OCI-LY7 (cell line): Measurements from ENCODE around the gene MAT2B. TPM values are rescaled to one million over a fixed set of nuclear protein-coding genes. Genes with fewer than 3 reads are reported as not detected.

ENCODE experiments used
- BruUV-seq: library from RNA; stranded (reverse); fragments of 400-500 nt; replicated peaks from 2 replicates; lab custom pipeline; 2021; lab: Mats Ljungman, UMichigan
- CTCF ChIA-PET: fragments of 300-600 bp; sonication (Branson Sonifier 250); formaldehyde crosslinking; loops from one replicate; lab custom pipeline; 2022; ENCODE audit warnings: antibody characterized with exemption; ENCODE audit not compliant: unreplicated experiment; lab: Charles Lee
- POLR2A ChIA-PET: fragments of 300-600 bp; sonication (Branson Sonifier 250); formaldehyde crosslinking; loops from one replicate; lab custom pipeline; 2022; ENCODE audit warnings: antibody characterized with exemption; lab: Charles Lee
- DNase-seq: peaks from one replicate; pipeline ENCODE4 v3.0.0-alpha.2; 2015; ENCODE audit warnings: low spot score
- H2AFZ ChIP-seq: fragments of 200-600 bp; sonication (generic), shearing (Covaris generic); 2 replicates; pipeline ENCODE4 v1.6.1; 2014; ENCODE audit warnings: mild to moderate bottlenecking, antibody characterized with exemption, low read length, moderate library complexity
- H3K27ac ChIP-seq: fragments of 200-600 bp; sonication (generic); 2 replicates; pipeline ENCODE4 v1.5.1; 2014; ENCODE audit warnings: mixed run types, low read depth, mild to moderate bottlenecking, moderate library complexity, low read length, inconsistent platforms; ENCODE audit not compliant: poor library complexity, severe bottlenecking
- H3K36me3 ChIP-seq: fragments of 200-600 bp; sonication (generic); 2 replicates; pipeline ENCODE4 v1.6.1; 2014; ENCODE audit warnings: mild to moderate bottlenecking, antibody characterized with exemption, low read length, moderate library complexity, mixed read lengths; ENCODE audit not compliant: insufficient read depth
- H3K4me1 ChIP-seq: fragments of 200-600 bp; sonication (generic); 2 replicates; pipeline ENCODE4 v1.5.1; 2014; ENCODE audit warnings: mild to moderate bottlenecking, low read length; ENCODE audit not compliant: insufficient read depth, poor library complexity, severe bottlenecking
- H3K4me2 ChIP-seq: fragments of 200-600 bp; sonication (generic); 2 replicates; pipeline ENCODE4 v1.6.1; 2014; ENCODE audit warnings: mild to moderate bottlenecking, low read length
- H3K4me3 ChIP-seq: fragments of 200-600 bp; sonication (generic); 2 replicates; pipeline ENCODE4 v1.5.1; 2014; ENCODE audit warnings: mild to moderate bottlenecking, low read depth, low read length; ENCODE audit not compliant: poor library complexity, severe bottlenecking
- H3K79me2 ChIP-seq: fragments of 200-600 bp; sonication (generic); 2 replicates; pipeline ENCODE4 v1.6.1; 2016; ENCODE audit warnings: low read depth, mild to moderate bottlenecking, low read length, moderate library complexity, mixed read lengths; ENCODE audit not compliant: insufficient read depth
- H3K9me2 ChIP-seq: fragments of 200-600 bp; sonication (generic); 2 replicates; pipeline ENCODE4 v1.6.1; 2016; ENCODE audit warnings: mild to moderate bottlenecking, low read length, mixed read lengths; ENCODE audit not compliant: insufficient read depth
- H3K9me3 ChIP-seq: fragments of 200-600 bp; sonication (generic); 2 replicates; pipeline ENCODE4 v1.6.1; 2014; ENCODE audit warnings: mild to moderate bottlenecking, mixed run types, low read length, mixed read lengths
- H4K20me1 ChIP-seq: fragments of 200-600 bp; sonication (generic); 2 replicates; pipeline ENCODE4 v1.6.1; 2014; ENCODE audit warnings: mild to moderate bottlenecking, antibody characterized with exemption, low read length, moderate library complexity, mixed read lengths; ENCODE audit not compliant: insufficient read depth
- CTCF ChIP-seq: fragments of 200-600 bp; sonication (generic); conservative IDR thresholded peaks from 2 replicates; pipeline ENCODE4 v1.5.1; 2014; ENCODE audit warnings: mild to moderate bottlenecking, antibody characterized with exemption, low read length, moderate library complexity, mixed read lengths
- EZH2phosphoT487 ChIP-seq: fragments of 200-600 bp; sonication (generic); IDR thresholded peaks from 2 replicates; pipeline ENCODE4 v1.6.1; 2018; ENCODE audit warnings: low read depth, borderline replicate concordance, mild to moderate bottlenecking, mixed run types, antibody characterized with exemption, low read length, moderate library complexity, mixed read lengths
- intact Hi-C: fragments of 100-400 bp; cut with micrococcal nuclease; formaldehyde crosslinking; loops from one replicate; pipeline ENCODE4 v1.10.0; 2022; ENCODE audit not compliant: unreplicated experiment
- total RNA-seq, 2 experiments: library from RNA; depleted of rRNA in 1 of 2; stranded (reverse); fragments of >200 nt in 1 of 2; shearing (Covaris generic) in 1 of 2; gene quantifications; 2 replicates each; pipeline ENCODE4 v1.2.3, GENCODE V29; 2014 to 2022

The MAT2B gene
- total RNA-seq, 2 experiments from 2014 or later = 35.0 to 52.5 TPM

GRCh38 chr5:163475411-163475810 is 30.0 kb upstream of the MAT2B start:
- H3K4me2 ChIP-seq = no peak overlapping the region
- H3K36me3 ChIP-seq = peaks cover 99% of the 10 kb centered on the region
- no peak for DNase-seq
- no peaks in the 10 kb centered on the region for H3K4me1 ChIP-seq
- no peak overlapping the region for H3K4me3 ChIP-seq
- ChIA-PET POLR2A (interaction anchor here (0.6 to 3.4 kb wide), 5 partner anchors 8 to 61 kb away, joined by 3 to 21 read pairs (median 5); no protein-coding TSS in a partner anchor), CTCF (interaction anchor here (0.6 kb wide), 2 partner anchors 14 to 83 kb away, joined by 3 read pairs; no protein-coding TSS in a partner anchor)
- no peaks in the 10 kb centered on the region for H3K79me2 ChIP-seq
- H3K27ac ChIP-seq = no peak overlapping the region
- H2AFZ ChIP-seq = no peak overlapping the region
- intact Hi-C loops = no loop called here
- BruUV-seq = no TSS peak
- no peaks in the 10 kb centered on the region for H3K9me2 ChIP-seq
- no peaks in the 10 kb centered on the region for H4K20me1 ChIP-seq
- H3K9me3 ChIP-seq = no peaks in the 10 kb centered on the region
- TF ChIP-seq CTCF (no peak), EZH2phosphoT487 (no peak)

GRCh38 chr5:163478126-163478981 is 27.1 kb upstream of the MAT2B start:
- POLR2A ChIA-PET = interaction anchor here (1.1 to 3.2 kb wide), 4 partner anchors 9 to 18 kb away, joined by 3 to 16 read pairs (median 9); partner anchors contain the start of genes HMMR and NUDCD2
- CTCF ChIA-PET = no interaction called here
- no peak overlapping the region for H3K4me3 ChIP-seq
- H3K9me2 ChIP-seq = no peaks in the 10 kb centered on the region
- peaks cover 99% of the 10 kb centered on the region for H3K36me3 ChIP-seq
- DNase-seq = no peak
- H3K4me1 ChIP-seq = no peaks in the 10 kb centered on the region
- H3K27ac ChIP-seq = no peak overlapping the region
- no peak overlapping the region for H2AFZ ChIP-seq
- no peaks in the 10 kb centered on the region for H4K20me1 ChIP-seq
- no peaks in the 10 kb centered on the region for H3K79me2 ChIP-seq
- intact Hi-C loops = no loop called here
- H3K9me3 ChIP-seq = no peaks in the 10 kb centered on the region
- BruUV-seq = no TSS peak
- H3K4me2 ChIP-seq = no peak overlapping the region
- TF ChIP-seq CTCF (no peak), EZH2phosphoT487 (no peak)

- ChIA-PET POLR2A (interaction anchor here (0.8 to 3.2 kb wide), 4 partner anchors 9 to 23 kb away, joined by 3 to 16 read pairs (median 8); partner anchors contain the start of genes HMMR and NUDCD2), CTCF (no interaction called here)
- H3K4me1 ChIP-seq = no peaks in the 10 kb centered on the region
- BruUV-seq = no TSS peak
- intact Hi-C loops = no loop called here
- H3K27ac ChIP-seq = no peak overlapping the region
- no peaks in the 10 kb centered on the region for H3K79me2 ChIP-seq
- H2AFZ ChIP-seq = no peak overlapping the region
- H3K9me3 ChIP-seq = no peaks in the 10 kb centered on the region
- DNase-seq = no peak
- H3K9me2 ChIP-seq = no peaks in the 10 kb centered on the region
- H4K20me1 ChIP-seq = no peaks in the 10 kb centered on the region
- no peak overlapping the region for H3K4me3 ChIP-seq
- TF ChIP-seq CTCF (no peak), EZH2phosphoT487 (no peak)
- no peak overlapping the region for H3K4me2 ChIP-seq
- peaks cover 99% of the 10 kb centered on the region for H3K36me3 ChIP-seq
Measured at GRCh38 chr5:163478982-163479271, 26.5 kb upstream of the MAT2B start.
